ENCODE results near the gene VPS35L.

DNA sequence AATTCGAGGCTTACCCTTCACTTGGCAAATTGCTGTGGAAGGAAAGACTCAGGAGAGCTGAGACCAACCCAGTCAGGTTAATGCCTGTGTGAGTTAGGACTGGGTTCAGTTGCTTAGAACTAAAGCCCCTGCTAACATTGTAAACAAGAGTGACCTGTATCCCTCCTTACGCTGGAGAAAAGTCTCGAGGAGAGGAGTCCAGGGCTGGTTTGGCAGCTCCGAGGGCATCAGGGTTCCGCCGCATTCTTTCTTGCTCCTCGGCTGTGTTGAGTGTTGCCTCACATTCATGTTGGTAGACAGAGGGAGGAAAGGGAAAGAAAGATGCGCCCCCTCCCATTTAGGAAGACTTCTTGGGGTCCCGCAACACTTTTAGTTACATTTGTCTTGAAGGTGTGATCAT, 18.5 kb downstream of the VPS35L start:
- TF ChIP-seq NFIC (IDR thresholded peaks at IDR 0.05; ENCODE audit: low read depth, low read length) (no peak), POLR2A (IDR thresholded peaks at IDR 0.05; ENCODE audit: low read depth, low read length) (no peak), ZZZ3 (IDR thresholded peaks at IDR 0.05; ENCODE audit: control insufficient read depth, insufficient read length, low read depth) (no peak), RBBP5 (conservative IDR thresholded peaks at IDR 0.05) (no peak), CBFB (IDR thresholded peaks at IDR 0.05; ENCODE audit: low read depth) (no peak)
- TF ChIP-seq, protein P1, sequence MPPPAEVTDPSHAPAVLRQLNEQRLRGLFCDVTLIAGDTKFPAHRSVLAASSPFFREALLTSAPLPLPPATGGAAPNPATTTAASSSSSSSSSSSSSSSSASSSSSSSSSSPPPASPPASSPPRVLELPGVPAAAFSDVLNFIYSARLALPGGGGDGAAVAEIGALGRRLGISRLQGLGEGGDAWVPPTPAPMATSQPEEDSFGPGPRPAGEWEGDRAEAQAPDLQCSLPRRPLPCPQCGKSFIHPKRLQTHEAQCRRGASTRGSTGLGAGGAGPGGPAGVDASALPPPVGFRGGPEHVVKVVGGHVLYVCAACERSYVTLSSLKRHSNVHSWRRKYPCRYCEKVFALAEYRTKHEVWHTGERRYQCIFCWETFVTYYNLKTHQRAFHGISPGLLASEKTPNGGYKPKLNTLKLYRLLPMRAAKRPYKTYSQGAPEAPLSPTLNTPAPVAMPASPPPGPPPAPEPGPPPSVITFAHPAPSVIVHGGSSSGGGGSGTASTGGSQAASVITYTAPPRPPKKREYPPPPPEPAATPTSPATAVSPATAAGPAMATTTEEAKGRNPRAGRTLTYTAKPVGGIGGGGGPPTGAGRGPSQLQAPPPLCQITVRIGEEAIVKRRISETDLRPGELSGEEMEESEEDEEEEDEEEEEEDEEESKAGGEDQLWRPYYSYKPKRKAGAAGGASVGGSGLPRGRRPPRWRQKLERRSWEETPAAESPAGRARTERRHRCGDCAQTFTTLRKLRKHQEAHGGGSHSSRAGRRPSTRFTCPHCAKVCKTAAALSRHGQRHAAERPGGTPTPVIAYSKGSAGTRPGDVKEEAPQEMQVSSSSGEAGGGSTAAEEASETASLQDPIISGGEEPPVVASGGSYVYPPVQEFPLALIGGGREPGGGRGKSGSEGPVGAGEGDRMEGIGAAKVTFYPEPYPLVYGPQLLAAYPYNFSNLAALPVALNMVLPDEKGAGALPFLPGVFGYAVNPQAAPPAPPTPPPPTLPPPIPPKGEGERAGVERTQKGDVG (CRISPR knock-in tag; IDR thresholded peaks at IDR 0.05), result no peak
